HEK293T (cell line): ENCODE results near the gene RPL18A.

Source experiments
- CTCF ChIA-PET: fragments of 350-600 bp; formaldehyde crosslinking; extraction: SDS; loops from one replicate; lab custom pipeline; 2021; ENCODE audit warnings: antibody characterized with exemption, inconsistent platforms; lab: Yijun Ruan, JAX
- POLR2A ChIA-PET: fragments of 350-600 bp; formaldehyde crosslinking; extraction: SDS; loops from one replicate; lab custom pipeline; 2020; ENCODE audit warnings: antibody characterized with exemption, inconsistent platforms; lab: Yijun Ruan, JAX
- DNase-seq: peaks from one replicate; pipeline ENCODE4 v3.0.0; 2012; ENCODE audit warnings: mixed read lengths; ENCODE audit errors: extremely low spot score
- ARNT ChIP-seq: fragments of 450-650 bp; IDR thresholded peaks from 2 replicates; pipeline ENCODE4 v1.6.1; 2017; ENCODE audit warnings: mild to moderate bottlenecking
- BHLHE40 ChIP-seq: fragments of 450-650 bp; IDR thresholded peaks from 2 replicates; pipeline ENCODE4 v1.6.1; 2016; ENCODE audit warnings: mild to moderate bottlenecking, moderate library complexity, borderline replicate concordance
- CTBP1 ChIP-seq: fragments of 450-650 bp; IDR thresholded peaks from 2 replicates; pipeline ENCODE4 v1.6.1; 2016; ENCODE audit warnings: borderline replicate concordance
- ELF4 ChIP-seq: fragments of 450-650 bp; IDR thresholded peaks from 2 replicates; pipeline ENCODE4 v1.6.1; 2017; ENCODE audit warnings: antibody characterized with exemption
- FOXA1 ChIP-seq: fragments of 450-650 bp; IDR thresholded peaks from 2 replicates; pipeline ENCODE4 v1.6.1; 2016; ENCODE audit warnings: mild to moderate bottlenecking
- FOXK2 ChIP-seq: fragments of 450-650 bp; IDR thresholded peaks from 2 replicates; pipeline ENCODE4 v1.6.1; 2016; ENCODE audit warnings: mild to moderate bottlenecking
- FOXM1 ChIP-seq: fragments of 450-650 bp; IDR thresholded peaks from 2 replicates; pipeline ENCODE4 v1.6.1; 2017; ENCODE audit warnings: mild to moderate bottlenecking, borderline replicate concordance
- HDGF ChIP-seq: fragments of 450-650 bp; IDR thresholded peaks from 2 replicates; pipeline ENCODE4 v1.6.1; 2017; ENCODE audit warnings: antibody characterized with exemption, borderline replicate concordance
- L3MBTL2 ChIP-seq: fragments of 450-650 bp; conservative IDR thresholded peaks from 2 replicates; pipeline ENCODE4 v1.6.1; 2016; ENCODE audit warnings: mild to moderate bottlenecking
- LEF1 ChIP-seq: fragments of 450-650 bp; IDR thresholded peaks from 2 replicates; pipeline ENCODE4 v1.6.1; 2017; ENCODE audit warnings: mild to moderate bottlenecking, borderline replicate concordance
- NFRKB ChIP-seq: fragments of 450-650 bp; IDR thresholded peaks from 2 replicates; pipeline ENCODE4 v1.6.1; 2016; ENCODE audit warnings: mild to moderate bottlenecking, moderate library complexity
- SP1 ChIP-seq: fragments of 450-650 bp; IDR thresholded peaks from 2 replicates; pipeline ENCODE4 v1.6.1; 2017
- SUZ12 ChIP-seq: fragments of 450-650 bp; IDR thresholded peaks from 2 replicates; pipeline ENCODE4 v1.6.1; 2016; ENCODE audit warnings: mild to moderate bottlenecking
- TARDBP ChIP-seq: fragments of 450-650 bp; IDR thresholded peaks from 2 replicates; pipeline ENCODE4 v1.6.1; 2016
- ZNF384 ChIP-seq: fragments of 450-650 bp; IDR thresholded peaks from 2 replicates; pipeline ENCODE4 v1.6.1; 2016
- TF ChIP-seq, protein P1 (sequence below): fragments of 450-650 bp; IDR thresholded peaks from 2 replicates; pipeline ENCODE4 v1.6.1; 2016

The RPL18A gene

GRCh38 chr19:17832443-17833208, 27.1 kb upstream of the RPL18A start:
- TF ChIP-seq FOXM1 = no peak
- no peak for TF ChIP-seq FOXA1
- no peak for TF ChIP-seq ZNF384
- TF ChIP-seq SP1 = no peak
- TF ChIP-seq ELF4 = no peak
- no peak for TF ChIP-seq FOXK2
- TF ChIP-seq CTBP1 = no peak
- no peak for TF ChIP-seq NFRKB
- TF ChIP-seq, protein P1, sequence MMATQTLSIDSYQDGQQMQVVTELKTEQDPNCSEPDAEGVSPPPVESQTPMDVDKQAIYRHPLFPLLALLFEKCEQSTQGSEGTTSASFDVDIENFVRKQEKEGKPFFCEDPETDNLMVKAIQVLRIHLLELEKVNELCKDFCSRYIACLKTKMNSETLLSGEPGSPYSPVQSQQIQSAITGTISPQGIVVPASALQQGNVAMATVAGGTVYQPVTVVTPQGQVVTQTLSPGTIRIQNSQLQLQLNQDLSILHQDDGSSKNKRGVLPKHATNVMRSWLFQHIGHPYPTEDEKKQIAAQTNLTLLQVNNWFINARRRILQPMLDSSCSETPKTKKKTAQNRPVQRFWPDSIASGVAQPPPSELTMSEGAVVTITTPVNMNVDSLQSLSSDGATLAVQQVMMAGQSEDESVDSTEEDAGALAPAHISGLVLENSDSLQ = no peak
- no peak for TF ChIP-seq LEF1
- TF ChIP-seq L3MBTL2 = no peak
- TF ChIP-seq SUZ12 = no peak
- no peak for TF ChIP-seq TARDBP
- TF ChIP-seq BHLHE40 = no peak
- no peak for TF ChIP-seq ARNT
- ChIA-PET POLR2A (no interaction called here), CTCF (interaction anchor here (0.6 to 0.7 kb wide), 3 partner anchors 112 to 665 kb away, joined by 3 to 12 read pairs (median 4); no protein-coding TSS in a partner anchor)
- DNase-seq = no peak

- DNase-seq = no peak
- ChIA-PET POLR2A (interaction anchor here (1.2 to 3.0 kb wide), 2 partner anchors 25 to 228 kb away, joined by 3 to 11 read pairs; partner anchors contain the start of gene RPL18A), CTCF (interaction anchor here (0.6 kb wide), 1 partner anchor 82 kb away, joined by 3 read pairs; no protein-coding TSS in a partner anchor)
- TF ChIP-seq ELF4 (no peak), SUZ12 (no peak), FOXA1 (no peak), BHLHE40 (no peak), NFRKB (no peak), CTBP1 (no peak), TARDBP (no peak), HDGF (no peak), LEF1 (no peak), ARNT (no peak), FOXK2 (no peak), ZNF384 (no peak), L3MBTL2 (no peak), SP1 (no peak), FOXM1 (no peak)
- TF ChIP-seq, protein P1 = no peak
Observed at GRCh38 chr19:17834350-17835181, 25.1 kb upstream of the RPL18A start.

- no peak for TF ChIP-seq SP1
- TF ChIP-seq, protein P1 = no peak
- CTCF ChIA-PET = interaction anchor here (0.6 kb wide), 1 partner anchor 51 kb away, joined by 6 read pairs; no protein-coding TSS in a partner anchor
- DNase-seq = no peak
- POLR2A ChIA-PET = interaction anchor here (3.0 kb wide), 1 partner anchor 24 kb away, joined by 11 read pairs; the partner anchor contains the start of gene RPL18A
Observed at GRCh38 chr19:17835182-17836006, 24.3 kb upstream of the RPL18A start.

- TF ChIP-seq ELF4 (no peak), SUZ12 (no peak), FOXA1 (no peak), ARNT (no peak), NFRKB (no peak), LEF1 (no peak), BHLHE40 (no peak), FOXM1 (no peak), CTBP1 (no peak), ZNF384 (no peak), TARDBP (no peak), SP1 (no peak), FOXK2 (no peak), HDGF (no peak), L3MBTL2 (no peak)
- TF ChIP-seq, protein P1 = no peak
- no peak for DNase-seq
- POLR2A ChIA-PET = interaction anchor here (3.0 kb wide), 1 partner anchor 23 kb away, joined by 11 read pairs; the partner anchor contains the start of gene RPL18A
- CTCF ChIA-PET = no interaction called here
Observed at GRCh38 chr19:17836530-17836929, 23.2 kb upstream of the RPL18A start.
